Activated CD4-positive, alpha-beta T cell treated with anti-CD3 and anti-CD28 coated beads for 1 hour (primary cell): ENCODE data around the gene FAF1.

Source experiments
- DNase-seq: peaks from one replicate; pipeline ENCODE4 v3.0.0-alpha.2; 2020

Gene FAF1

GRCh38 chr1:50681931-50682330, 278.1 kb downstream of the FAF1 start:
- no peak for DNase-seq

GRCh38 chr1:50667710-50668356, 292.2 kb downstream of the FAF1 start:
- no peak for DNase-seq

- DNase-seq, result no peak
These were observed 292.8 kb downstream of the FAF1 start for GRCh38 chr1:50667272-50667671.

- no peak for DNase-seq
These were observed 293.2 kb downstream of the FAF1 start for GRCh38 chr1:50666849-50667248.

- no peak for DNase-seq
These were observed 294.7 kb downstream of the FAF1 start for GRCh38 chr1:50665413-50665812.

GRCh38 chr1:50661626-50662025, 298.4 kb downstream of the FAF1 start:
- no peak for DNase-seq

- no peak for DNase-seq
These were observed 300.9 kb downstream of the FAF1 start for GRCh38 chr1:50659107-50659662.

- DNase-seq, result no peak
These were observed 301.5 kb downstream of the FAF1 start for GRCh38 chr1:50658459-50659076.

- no peak for DNase-seq
These were observed 303.1 kb downstream of the FAF1 start for GRCh38 chr1:50656931-50657330.

- DNase-seq, result no peak
These were observed 308.4 kb downstream of the FAF1 start for GRCh38 chr1:50651476-50652263.

GRCh38 chr1:50646526-50646925, 313.5 kb downstream of the FAF1 start:
- DNase-seq, result no peak

GRCh38 chr1:50645139-50645538, 314.9 kb downstream of the FAF1 start:
- DNase-seq, result no peak

GRCh38 chr1:50644447-50645105, 315.5 kb downstream of the FAF1 start:
- DNase-seq, result no peak

- DNase-seq, result no peak
These were observed 322.6 kb downstream of the FAF1 start for GRCh38 chr1:50637460-50637859.

- no peak for DNase-seq
These were observed 325.8 kb downstream of the FAF1 start for GRCh38 chr1:50634251-50634650.

GRCh38 chr1:50633465-50633864, 326.6 kb downstream of the FAF1 start:
- DNase-seq, result no peak

GRCh38 chr1:50631161-50631560, 328.9 kb downstream of the FAF1 start:
- DNase-seq, result no peak

- DNase-seq, result no peak
These were observed 337.8 kb downstream of the FAF1 start for GRCh38 chr1:50622259-50622658.

GRCh38 chr1:50620680-50621329, 339.3 kb downstream of the FAF1 start:
- DNase-seq, result no peak

GRCh38 chr1:50615036-50615750, 344.9 kb downstream of the FAF1 start:
- no peak for DNase-seq

- DNase-seq, result no peak
These were observed 348.4 kb downstream of the FAF1 start for GRCh38 chr1:50611675-50612074.

GRCh38 chr1:50610563-50610962, 349.5 kb downstream of the FAF1 start:
- DNase-seq, result no peak
